Measurements from ENCODE around the gene NFKB2.

GRCh38 chr10:102393411-102394078 is 2.0 kb upstream of the NFKB2 start:
- TF ChIP-seq CTCF (IDR thresholded peaks at IDR 0.05; ENCODE audit: low read length) (peak; percentile 61), EZH2 (IDR thresholded peaks at IDR 0.05; ENCODE audit: borderline replicate concordance, low read length) (no peak)

Measured in OCI-LY1 (cell line).